PC-3 (cell line): ENCODE results near the gene ZRANB1. TPM values are rescaled to one million over a fixed set of nuclear protein-coding genes. Genes with fewer than 3 reads are reported as not detected.

Source experiments
- ATAC-seq: fragments of 200-7000 bp; cut with Tn5 transposase; 2 replicates; pipeline ENCODE4 v1.9.1; 2020; ENCODE audit warnings: mild to moderate bottlenecking, moderate library complexity
- BruUV-seq: library from RNA; stranded (reverse); fragments of 400-500 nt; replicated peaks from 2 replicates; lab custom pipeline; 2021; lab: Mats Ljungman, UMichigan
- CTCF ChIA-PET: fragments of 300-600 bp; sonication (Branson Sonifier 250); formaldehyde crosslinking; loops from one replicate; lab custom pipeline; 2022; ENCODE audit warnings: antibody characterized with exemption; lab: Charles Lee
- POLR2A ChIA-PET: fragments of 300-600 bp; sonication (Branson Sonifier 250); formaldehyde crosslinking; loops from one replicate; lab custom pipeline; 2022; ENCODE audit warnings: antibody characterized with exemption; ENCODE audit not compliant: unreplicated experiment; lab: Charles Lee
- DNase-seq: peaks from one replicate; pipeline ENCODE4 v3.0.0-alpha.2; 2015
- H2AFZ ChIP-seq: fragments of 300-600 bp; sonication (generic); 2 replicates; pipeline ENCODE4 v1.6.0; 2016; ENCODE audit warnings: antibody characterized with exemption, low read length
- H3F3A ChIP-seq: fragments of 300-600 bp; sonication (generic); one replicate; pipeline ENCODE4 v1.6.0; 2017; ENCODE audit warnings: antibody characterized with exemption, low read length, control low read depth, mild to moderate bottlenecking; ENCODE audit not compliant: unreplicated experiment
- H3K27ac ChIP-seq: fragments of 300-600 bp; sonication (generic); 2 replicates; pipeline ENCODE4 v1.5.1; 2016; ENCODE audit warnings: mild to moderate bottlenecking, low read length
- H3K27me3 ChIP-seq: fragments of 300-600 bp; sonication (generic); 2 replicates; pipeline ENCODE4 v1.6.1; 2016; ENCODE audit warnings: low read length, mixed read lengths
- H3K36me3 ChIP-seq: fragments of 300-600 bp; sonication (generic); 2 replicates; pipeline ENCODE4 v1.6.1; 2016; ENCODE audit warnings: low read depth, mixed run types, low read length, mixed read lengths
- H3K4me1 ChIP-seq: fragments of 300-600 bp; sonication (generic); 2 replicates; pipeline ENCODE4 v1.5.1; 2016; ENCODE audit warnings: low read length; ENCODE audit not compliant: insufficient read depth
- H3K4me2 ChIP-seq: fragments of 300-600 bp; sonication (generic); 2 replicates; pipeline ENCODE4 v1.6.0; 2016; ENCODE audit warnings: low read length
- H3K4me3 ChIP-seq: fragments of 300-600 bp; sonication (generic); 2 replicates; pipeline ENCODE4 v1.5.1; 2016; ENCODE audit warnings: mild to moderate bottlenecking, low read length, mixed read lengths
- H3K79me2 ChIP-seq: fragments of 300-600 bp; sonication (generic); 2 replicates; pipeline ENCODE4 v1.6.1; 2017; ENCODE audit warnings: low read length, mixed read lengths
- H3K9ac ChIP-seq: fragments of 300-600 bp; sonication (generic); 2 replicates; pipeline ENCODE4 v1.6.0; 2016; ENCODE audit warnings: mild to moderate bottlenecking, low read length
- H3K9me2 ChIP-seq: fragments of 300-600 bp; sonication (generic); replicated peaks from 2 replicates; pipeline ENCODE4 v1.6.1; 2016; ENCODE audit warnings: mixed run types, low read length, mixed read lengths
- H3K9me3 ChIP-seq: fragments of 300-600 bp; sonication (generic); 2 replicates; pipeline ENCODE4 v1.6.1; 2016; ENCODE audit warnings: low read length, mixed read lengths
- H4K20me1 ChIP-seq: fragments of 300-600 bp; sonication (generic); 2 replicates; pipeline ENCODE4 v1.6.1; 2016; ENCODE audit warnings: low read length, mixed read lengths
- CTCF ChIP-seq: fragments of 300-600 bp; sonication (generic); conservative IDR thresholded peaks from 2 replicates; pipeline ENCODE4 v1.5.1; 2017; ENCODE audit warnings: antibody characterized with exemption, low read depth, mild to moderate bottlenecking, low read length
- EZH2 ChIP-seq: fragments of 300-600 bp; sonication (generic); IDR thresholded peaks from one replicate; pipeline ENCODE4 v1.6.1; 2017; ENCODE audit warnings: antibody characterized with exemption, mild to moderate bottlenecking, low read length; ENCODE audit not compliant: unreplicated experiment
- EZH2phosphoT487 ChIP-seq: fragments of 300-600 bp; sonication (generic); IDR thresholded peaks from 2 replicates; pipeline ENCODE4 v1.6.1; 2018; ENCODE audit warnings: mild to moderate bottlenecking, antibody characterized with exemption, low read length, borderline replicate concordance
- intact Hi-C: fragments of 100-400 bp; cut with micrococcal nuclease; formaldehyde crosslinking; loops from 2 replicates; pipeline ENCODE4 v1.9.0; 2023
- total RNA-seq: library from RNA; depleted of rRNA; stranded (reverse); fragments of >200 nt; gene quantifications from 2 replicates; pipeline ENCODE4 v1.2.3, GENCODE V29; 2014

Gene ZRANB1
- total RNA-seq, 1 experiment from 2014 or later = 12.8 TPM

- BruUV-seq = no TSS peak
- ChIA-PET POLR2A (interaction anchor here (0.7 kb wide), 1 partner anchor 89 kb away, joined by 3 read pairs; no protein-coding TSS in a partner anchor), CTCF (no interaction called here)
- H2AFZ ChIP-seq = no peak overlapping the region
- no peaks in the 10 kb centered on the region for H3K27me3 ChIP-seq
- intact Hi-C loops = no loop called here
- H3K27ac ChIP-seq = no peak overlapping the region
- H3K79me2 ChIP-seq = no peaks in the 10 kb centered on the region
- H3K9ac ChIP-seq = no peak overlapping the region
- no peak for ATAC-seq
- H3K9me3 ChIP-seq = no peaks in the 10 kb centered on the region
- no peaks in the 10 kb centered on the region for H3F3A ChIP-seq
- no peak overlapping the region for H3K4me2 ChIP-seq
- H3K9me2 ChIP-seq = no peaks in the 10 kb centered on the region
- H3K4me1 ChIP-seq = no peaks in the 10 kb centered on the region
- no peaks in the 10 kb centered on the region for H4K20me1 ChIP-seq
- no peak for DNase-seq
- H3K4me3 ChIP-seq = no peak overlapping the region
- H3K36me3 ChIP-seq = no peaks in the 10 kb centered on the region
- TF ChIP-seq CTCF (no peak), EZH2phosphoT487 (no peak), EZH2 (no peak)
Observed at GRCh38 chr10:124904796-124905195, 37.1 kb upstream of the ZRANB1 start.

GRCh38 chr10:124906551-124907001, 35.3 kb upstream of the ZRANB1 start:
- Histone ChIP-seq H3K27me3 (no peaks in the 10 kb centered on the region), H3K9ac (no peak overlapping the region), H3F3A (no peaks in the 10 kb centered on the region), H3K79me2 (no peaks in the 10 kb centered on the region), H4K20me1 (no peaks in the 10 kb centered on the region), H3K4me1 (no peaks in the 10 kb centered on the region), H3K4me2 (no peak overlapping the region), H3K9me2 (no peaks in the 10 kb centered on the region), H3K27ac (no peak overlapping the region), H2AFZ (no peak overlapping the region), H3K4me3 (no peak overlapping the region), H3K9me3 (no peaks in the 10 kb centered on the region), H3K36me3 (no peaks in the 10 kb centered on the region)
- ChIA-PET CTCF (no interaction called here), POLR2A (no interaction called here)
- DNase-seq = peak; percentile 17
- TF ChIP-seq EZH2 (no peak), EZH2phosphoT487 (no peak), CTCF (no peak)
- BruUV-seq = no TSS peak
- intact Hi-C loops = no loop called here
- ATAC-seq = no peak

GRCh38 chr10:124909563-124909962, 32.4 kb upstream of the ZRANB1 start:
- no peaks in the 10 kb centered on the region for H3K4me1 ChIP-seq
- DNase-seq = no peak
- H3K79me2 ChIP-seq = no peaks in the 10 kb centered on the region
- H3K4me2 ChIP-seq = no peak overlapping the region
- H2AFZ ChIP-seq = no peak overlapping the region
- POLR2A ChIA-PET = no interaction called here
- intact Hi-C loops = no loop called here
- BruUV-seq = no TSS peak
- CTCF ChIA-PET = no interaction called here
- no peak overlapping the region for H3K9ac ChIP-seq
- no peaks in the 10 kb centered on the region for H3K9me3 ChIP-seq
- TF ChIP-seq EZH2phosphoT487 (no peak), EZH2 (no peak), CTCF (no peak)
- no peak overlapping the region for H3K27ac ChIP-seq
- no peaks in the 10 kb centered on the region for H3K27me3 ChIP-seq
- H4K20me1 ChIP-seq = no peaks in the 10 kb centered on the region
- no peaks in the 10 kb centered on the region for H3K36me3 ChIP-seq
- no peak overlapping the region for H3K4me3 ChIP-seq
- H3F3A ChIP-seq = no peaks in the 10 kb centered on the region
- H3K9me2 ChIP-seq = no peaks in the 10 kb centered on the region
- ATAC-seq = no peak
